Occipital lobe (tissue), 3 donors: ENCODE results near the gene ARHGEF40. TPM values are rescaled to one million over a fixed set of nuclear protein-coding genes. Genes with fewer than 3 reads are reported as not detected.

ENCODE experiments used
- DNase-seq: peaks from one replicate; lab custom pipeline; 2025; lab: John Stamatoyannopoulos, UW
- small RNA-seq: library from RNA; depleted of rRNA; stranded (forward); fragments of <200 nt; gene quantifications from one replicate; pipeline ENCODE3, GENCODE V24; 2014
- total RNA-seq: library from RNA; depleted of rRNA; stranded (reverse); fragments of >200 nt; gene quantifications from one replicate; pipeline ENCODE4 v1.2.3, GENCODE V29; 2014

Gene ARHGEF40
- total RNA-seq, 1 donor from 2014 or later = 15.9 TPM

- DNase-seq = no peak
Observed at GRCh38 chr14:21113369-21113768, 43.3 kb downstream of the ARHGEF40 start.

DNA sequence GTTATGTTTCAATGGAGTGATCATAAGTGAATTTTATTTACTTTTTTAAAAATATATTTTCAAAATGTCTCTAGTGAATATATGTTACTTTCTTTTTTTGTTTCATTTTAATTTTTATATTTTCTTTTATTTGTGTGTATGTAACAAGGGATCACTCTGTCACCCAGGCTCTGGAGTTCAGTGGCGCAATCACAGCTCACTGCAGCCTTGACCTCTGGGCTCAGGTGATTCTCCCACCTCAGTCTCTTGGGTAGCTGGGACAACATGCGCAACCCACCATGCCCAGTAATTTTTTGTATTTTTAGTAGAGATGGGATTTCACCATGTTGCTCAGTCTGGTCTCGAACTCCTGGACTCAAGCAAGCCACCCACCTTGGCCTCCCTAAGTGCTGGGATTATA is 48.8 kb downstream of the ARHGEF40 start:
- DNase-seq = no peak

DNA sequence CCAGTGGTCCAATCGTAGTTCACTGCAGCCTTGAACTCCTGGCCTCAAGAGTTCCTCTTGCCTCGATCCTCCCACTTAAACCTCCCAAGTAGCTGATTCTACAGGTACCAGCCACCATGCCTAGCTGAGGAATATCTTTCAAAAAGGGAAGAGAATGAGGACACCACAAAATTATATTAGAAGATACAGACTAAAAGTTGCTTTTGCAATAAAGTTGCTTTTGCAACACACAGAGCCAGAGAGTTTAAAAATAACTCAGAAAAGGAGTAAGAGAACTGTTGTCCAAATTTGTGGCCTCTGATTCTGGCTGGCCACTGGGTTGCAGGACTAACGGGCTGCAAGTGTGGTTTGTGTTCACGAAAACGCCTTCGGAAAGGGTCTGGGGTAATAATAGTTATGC is 50.6 kb downstream of the ARHGEF40 start:
- DNase-seq = no peak

- no peak for DNase-seq
Observed at GRCh38 chr14:21121122-21121521, 51.0 kb downstream of the ARHGEF40 start.

GRCh38 chr14:21123429-21123828 is 53.3 kb downstream of the ARHGEF40 start:
- no peak for DNase-seq

GRCh38 chr14:21133901-21134300 is 63.8 kb downstream of the ARHGEF40 start:
- no peak for DNase-seq

GRCh38 chr14:21136024-21136423 is 65.9 kb downstream of the ARHGEF40 start:
- no peak for DNase-seq

Small RNA genes lying within 50 kb of the gene (small RNA-seq; reads per million reads assigned to genes)
- gene RNU6-252P = not detected

Other genes starting within 250 kb of the ARHGEF40 start
- not detected for gene RNASE3, start 178.9 kb upstream of the ARHGEF40 start, total RNA-seq
- not detected for gene RNASE2, start 114.8 kb upstream of the ARHGEF40 start, total RNA-seq
- 29.0 TPM for gene METTL17, start 80.3 kb upstream of the ARHGEF40 start, total RNA-seq
- gene SLC39A2, start 71.0 kb upstream of the ARHGEF40 start, total RNA-seq = not detected
- 68.5 TPM for gene NDRG2, start 45.2 kb upstream of the ARHGEF40 start, total RNA-seq
- gene TPPP2, start 40.1 kb upstream of the ARHGEF40 start, total RNA-seq = not detected
- not detected for gene RNASE13, start 35.5 kb upstream of the ARHGEF40 start, total RNA-seq
- not detected for gene RNASE7, start 27.9 kb upstream of the ARHGEF40 start, total RNA-seq
- not detected for gene RNASE8, start 12.5 kb upstream of the ARHGEF40 start, total RNA-seq
- 9.7 TPM for gene ZNF219, start 28.4 kb downstream of the ARHGEF40 start, total RNA-seq
- not detected for gene TMEM253, start 30.8 kb downstream of the ARHGEF40 start, total RNA-seq
- gene OR5AU1, start 85.8 kb downstream of the ARHGEF40 start, total RNA-seq = not detected
- 531 TPM for gene HNRNPC, start 199.1 kb downstream of the ARHGEF40 start, total RNA-seq
- 0.16 TPM for gene RPGRIP1, start 209.8 kb downstream of the ARHGEF40 start, total RNA-seq